Measurements from ENCODE around the gene BRINP3. TPM values are rescaled to one million over a fixed set of nuclear protein-coding genes. Genes with fewer than 3 reads are reported as not detected.

The BRINP3 gene
- total RNA-seq, 1 donor from 2014 or later: 0.10 TPM

DNA sequence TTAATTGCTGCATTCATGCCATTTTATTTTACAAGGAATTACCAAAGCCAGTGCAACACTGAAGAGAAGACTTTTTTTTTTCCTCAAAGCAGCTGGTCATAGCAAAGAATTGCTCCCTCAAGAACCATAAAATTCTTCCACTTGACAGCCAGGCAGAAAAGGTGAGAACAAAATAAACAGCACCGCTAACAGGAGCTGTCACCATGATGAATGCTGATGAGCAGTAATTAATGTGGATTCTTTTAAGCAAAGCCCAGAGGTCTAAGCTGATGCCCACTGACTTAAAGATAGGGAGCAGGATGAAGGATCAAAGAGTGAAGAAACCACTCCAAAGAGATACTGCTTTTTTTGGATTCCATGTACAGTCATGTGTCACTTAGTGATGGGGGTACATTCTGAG lies 428.4 kb downstream of the BRINP3 start:
- DNase-seq (no peak), ATAC-seq (no peak)
- intact Hi-C loops (cut with micrococcal nuclease): no loop called here
